Psoas muscle (tissue), 8 donors: ENCODE results near the gene HRK. TPM values are rescaled to one million over a fixed set of nuclear protein-coding genes. Genes with fewer than 3 reads are reported as not detected.

Source experiments
- ATAC-seq, 4 donors: fragments of 200-7000 bp; cut with Tn5 transposase; one replicate each; pipeline ENCODE4 v1.9.1; 2020; ENCODE audit warnings: moderate library complexity in 3 of 4, mild to moderate bottlenecking in 2 of 4
- DNase-seq, 2 donors: peaks; one replicate each; pipeline ENCODE4 v3.0.0-alpha.2; 2020
- H3K27ac ChIP-seq: fragments of 200-600 bp; one replicate; pipeline ENCODE4 v1.8.0; 2022
- H3K27me3 ChIP-seq, 3 donors: fragments of 200-600 bp in 1 of 3; one replicate each; pipeline versions ENCODE4 v1.6.1 to v1.8.0; 2013 to 2022; ENCODE audit warnings: low read length in 2 of 3, mild to moderate bottlenecking in 2 of 3, moderate library complexity in 1 of 3; ENCODE audit not compliant: insufficient read depth in 3 of 3
- H3K36me3 ChIP-seq, 2 donors: fragments of 200-600 bp in 1 of 2; one replicate each; pipeline versions ENCODE4 v1.6.1 to v1.8.0; 2013 to 2022; ENCODE audit warnings: low read depth in 1 of 2, mild to moderate bottlenecking in 1 of 2, moderate library complexity in 1 of 2; ENCODE audit not compliant: insufficient read depth in 1 of 2
- H3K4me1 ChIP-seq: fragments of 200-600 bp; one replicate; pipeline ENCODE4 v1.8.0; 2022
- H3K4me3 ChIP-seq: fragments of 200-600 bp; one replicate; pipeline ENCODE4 v1.8.0; 2022; ENCODE audit warnings: mild to moderate bottlenecking
- H3K9me3 ChIP-seq: fragments of 200-600 bp; one replicate; pipeline ENCODE4 v1.8.0; 2022
- CTCF ChIP-seq: fragments of 200-600 bp; IDR thresholded peaks from one replicate; pipeline ENCODE4 v1.8.0; 2022; ENCODE audit warnings: antibody characterized with exemption
- WGBS, 3 donors: extraction: QIAGEN DNeasy Blood & Tissue Kit; methylation state at CpG; one replicate each; pipeline versions ENCODE4 v1.1.6 to v1.1.7; 2013; 5-methylcytosine and 5-hydroxymethylcytosine counted together
- intact Hi-C, 2 donors: fragments of 100-400 bp; cut with DNase I; formaldehyde crosslinking; loops; one replicate each; pipeline versions ENCODE4 v1.11.0 to v1.14.2; 2022
- polyA plus RNA-seq, 3 donors: library from polyadenylated mRNA; stranded (reverse); fragments of 200-250 nt; gene quantifications; one replicate each; pipeline ENCODE4 v1.2.3, GENCODE V29; 2013
- total RNA-seq, 4 donors: library from RNA; stranded (reverse); fragmentation: NEBNext Ultra II Directional in 2 of 4; extraction: Animal tissue kit (Norgen Biotek cat#: 25700) in 2 of 4; gene quantifications; one replicate each; pipeline versions ENCODE4 v1.2.1 to v1.2.4, GENCODE V29; 2021 to 2023
- donor health status: healthy with polysubstance abuse.
- donor health status: DM: no; HTN: no; CAD: no; lungs with moderate emphysema.
- donor health status: Bipolar disorder and iron deficiency.
- donor health status: healthy.
- donor health status: DM: yes; HTN: yes; CAD: no.
- donor health status: DM: no; HTN: no; CAD: no.
- donor health status: DM: no; HTN: no; CAD: no.
- donor health status: DM: yes; HTN: yes; CAD: no.

The HRK gene
- total and polyA plus RNA-seq, 7 donors: under 0.01 to 0.60 (median 0.01) TPM; not detected in 2

DNA sequence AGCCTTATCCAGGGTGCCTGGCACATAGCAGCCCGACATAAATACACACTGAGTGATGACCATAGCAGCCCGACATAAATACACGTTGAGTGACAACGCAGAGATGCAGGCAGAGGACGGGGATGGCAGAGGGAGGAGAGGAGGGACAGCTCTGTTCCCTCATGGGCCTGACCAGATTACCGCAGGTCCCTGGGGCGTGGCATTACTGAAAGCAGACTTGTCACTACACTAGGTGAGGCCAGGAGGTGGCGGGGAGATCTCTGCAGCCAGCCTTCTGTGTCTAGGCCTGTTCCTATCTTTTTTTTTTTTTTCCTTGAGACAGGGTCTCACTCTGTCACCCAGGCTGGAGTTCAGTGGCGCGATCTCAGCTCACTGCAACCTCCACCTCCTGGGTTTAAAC is 69.0 kb downstream of the HRK start:
- Histone ChIP-seq H3K36me3 (no peaks in the 10 kb centered on the region), H3K4me3 (no peak overlapping the region), H3K9me3 (no peaks in the 10 kb centered on the region), H3K4me1 (no peaks in the 10 kb centered on the region), H3K27me3 (no peaks in the 10 kb centered on the region), H3K27ac (no peak overlapping the region)
- 91 to 93% (median 91%) methylated on average over 10 of the region's 10 CpGs for WGBS, 3 donors
- ATAC-seq (no peak), DNase-seq (no peak)
- TF ChIP-seq CTCF: no peak
- intact Hi-C loops: no loop called here

- TF ChIP-seq CTCF: no peak
- intact Hi-C loops: no loop called here
- DNase-seq (no peak), ATAC-seq (no peak)
- Histone ChIP-seq H3K4me1 (no peaks in the 10 kb centered on the region), H3K27me3 (no peaks in the 10 kb centered on the region), H3K9me3 (no peaks in the 10 kb centered on the region), H3K36me3 (no peaks in the 10 kb centered on the region), H3K4me3 (no peak overlapping the region), H3K27ac (no peak overlapping the region)
- 68 to 72% (median 71%) methylated on average over 18 of the region's 18 CpGs for WGBS, 3 donors
Measured at GRCh38 chr12:116808113-116809105, 72.8 kb downstream of the HRK start.

- H3K9me3 ChIP-seq: no peaks in the 10 kb centered on the region
- H3K27ac ChIP-seq: no peak overlapping the region
- no peaks in the 10 kb centered on the region for H3K4me1 ChIP-seq
- H3K36me3 ChIP-seq: no peaks in the 10 kb centered on the region
- ATAC-seq: no peak
- no peak for DNase-seq
- 89 to 95% (median 91%) methylated on average over 6 of the region's 6 CpGs for WGBS, 3 donors
- TF ChIP-seq CTCF: no peak
- H3K4me3 ChIP-seq: no peak overlapping the region
- no peaks in the 10 kb centered on the region for H3K27me3 ChIP-seq
- intact Hi-C loops: no loop called here
Measured at GRCh38 chr12:116807546-116807945, 73.7 kb downstream of the HRK start.

GRCh38 chr12:116806845-116807440 is 74.3 kb downstream of the HRK start:
- intact Hi-C loops: no loop called here
- Histone ChIP-seq H3K27me3 (no peaks in the 10 kb centered on the region), H3K27ac (no peak overlapping the region), H3K4me1 (no peaks in the 10 kb centered on the region), H3K4me3 (no peak overlapping the region), H3K9me3 (no peaks in the 10 kb centered on the region), H3K36me3 (no peaks in the 10 kb centered on the region)
- ATAC-seq (no peak), DNase-seq (no peak)
- 76 to 84% (median 78%) methylated on average over 10 of the region's 10 CpGs for WGBS, 3 donors
- no peak for TF ChIP-seq CTCF

Other genes starting within 250 kb of the HRK start
- 1 to 10 TPM; 6.3 to 9.9 (median 7.9) TPM for gene SPRING1, start 143.4 kb downstream of the HRK start, total RNA-seq
- gene SPRING1, start 143.4 kb downstream of the HRK start, polyA plus RNA-seq: 10 to 100 TPM in 1 of 3 donors, 1 to 10 TPM in 2; 4.1 to 10.6 (median 8.4) TPM
- under 1 TPM; 0.22 to 0.64 (median 0.50) TPM for gene RNFT2, start 143.1 kb downstream of the HRK start, total RNA-seq
- gene RNFT2, start 143.1 kb downstream of the HRK start, polyA plus RNA-seq: under 1 TPM; 0.04 to 0.36 (median 0.34) TPM
- 1 to 10 TPM; 3.0 to 5.7 (median 4.9) TPM for gene FBXW8, start 29.5 kb upstream of the HRK start, total RNA-seq
- gene FBXW8, start 29.5 kb upstream of the HRK start, polyA plus RNA-seq: 1 to 10 TPM; 1.1 to 2.2 (median 1.7) TPM
- gene TESC, start 218.0 kb upstream of the HRK start, total RNA-seq: 1 to 10 TPM; 3.3 to 4.9 (median 3.5) TPM
- gene TESC, start 218.0 kb upstream of the HRK start, polyA plus RNA-seq: 1 to 10 TPM; 1.7 to 3.1 (median 2.9) TPM